Activated naive CD4-positive, alpha-beta T cell treated with Interleukin-2 at 50 U/mL for 16 hours (primary cell): Measurements from ENCODE around the gene CD53.
"Not testable (repeated sequence)": the region's sequence is repeated elsewhere in the genome, so short reads cannot be mapped to it uniquely, and the experiment has no call there.

ENCODE experiments used
- DNase-seq: peaks from one replicate; pipeline ENCODE4 v3.0.0-alpha.2; 2020

CD53 gene

GRCh38 chr1:110916669-110917306 lies 43.8 kb downstream of the CD53 start:
- peak; percentile 21 for DNase-seq

- DNase-seq: no peak
Measured at GRCh38 chr1:110918016-110918415, 45.1 kb downstream of the CD53 start.

- no peak for DNase-seq
Measured at GRCh38 chr1:110921953-110922352, 49.0 kb downstream of the CD53 start.

- no peak for DNase-seq
Measured at GRCh38 chr1:110927484-110928075, 54.6 kb downstream of the CD53 start.

- no peak for DNase-seq
Measured at GRCh38 chr1:110928191-110928590, 55.2 kb downstream of the CD53 start.

- no peak for DNase-seq
Measured at GRCh38 chr1:110928904-110929303, 56.0 kb downstream of the CD53 start.

GRCh38 chr1:110931097-110931496 lies 58.1 kb downstream of the CD53 start:
- DNase-seq: not testable (repeated sequence)

- DNase-seq: no peak
Measured at GRCh38 chr1:110936567-110936966, 63.6 kb downstream of the CD53 start.

- DNase-seq: no peak
Measured at GRCh38 chr1:110944806-110945205, 71.9 kb downstream of the CD53 start.

GRCh38 chr1:110945626-110946025 lies 72.7 kb downstream of the CD53 start:
- no peak for DNase-seq

- no peak for DNase-seq
Measured at GRCh38 chr1:110948038-110948810, 75.3 kb downstream of the CD53 start.
